Right lobe of liver (tissue), 4 donors: ENCODE data around the gene SLC5A6.

Experiments used
- CTCF ChIP-seq, 4 donors: fragments of 200-600 bp in 3 of 4; fragments of 450-650 bp in 1 of 4; IDR thresholded peaks; one replicate each; pipeline versions ENCODE4 v1.5.1 to v1.8.0; 2016 to 2022; ENCODE audit warnings: antibody characterized with exemption in 4 of 4, mild to moderate bottlenecking in 2 of 4
- POLR2A ChIP-seq: fragments of 450-650 bp; IDR thresholded peaks from one replicate; pipeline ENCODE4 v1.6.1; 2017; ENCODE audit warnings: antibody characterized with exemption, mild to moderate bottlenecking
- donor health status: DM: no; HTN: no; CAD: no.
- donor health status: DM: no; HTN: no; CAD: no.
- donor health status: DM: no; HTN: yes; CAD: no.

- TF ChIP-seq POLR2A: no peak
- no peak for TF ChIP-seq CTCF (IDR thresholded peaks at IDR 0.05)
Observed at GRCh38 chr2:27179344-27180000, 32.6 kb downstream of the SLC5A6 start.
